WTC11 (cell line): Measurements from ENCODE around the gene HNRNPUL2. TPM values are rescaled to one million over a fixed set of nuclear protein-coding genes. Genes with fewer than 3 reads are reported as not detected.

ENCODE experiments used
- ATAC-seq: fragments of 200-7000 bp; cut with Tn5 transposase; 2 replicates; pipeline ENCODE4 v1.10.0; 2021; ENCODE audit warnings: mild to moderate bottlenecking, moderate library complexity
- CTCF ChIA-PET: fragments of 300-600 bp; sonication (Branson Sonifier 250); formaldehyde crosslinking; loops from one replicate; lab custom pipeline; 2021; ENCODE audit warnings: antibody characterized with exemption; lab: Charles Lee
- POLR2A ChIA-PET: fragments of 350-600 bp; sonication (Branson Sonifier 250); formaldehyde crosslinking; loops from one replicate; lab custom pipeline; 2021; ENCODE audit warnings: antibody characterized with exemption; lab: Charles Lee
- DNase-seq: peaks from one replicate; pipeline ENCODE4 v3.0.0; 2021; ENCODE audit warnings: low spot score
- H3K27ac Mint-ChIP-seq: 2 replicates; pipeline ENCODE4 v1.8.0; 2021; ENCODE audit warnings: mixed read lengths
- H3K27me3 Mint-ChIP-seq: 2 replicates; pipeline ENCODE4 v1.8.0; 2021; ENCODE audit warnings: low read depth, mild to moderate bottlenecking, moderate library complexity, mixed read lengths
- H3K36me3 Mint-ChIP-seq: 2 replicates; pipeline ENCODE4 v1.8.0; 2021; ENCODE audit warnings: mixed read lengths
- H3K4me1 Mint-ChIP-seq: 2 replicates; pipeline ENCODE4 v1.8.0; 2022; ENCODE audit warnings: mixed read lengths
- H3K4me3 Mint-ChIP-seq: 2 replicates; pipeline ENCODE4 v1.8.0; 2021; ENCODE audit warnings: mild to moderate bottlenecking, moderate library complexity, mixed read lengths
- H3K9me3 Mint-ChIP-seq: 2 replicates; pipeline ENCODE4 v1.8.0; 2021; ENCODE audit warnings: mixed read lengths
- CTCF ChIP-seq: fragments of 200-600 bp; IDR thresholded peaks from 2 replicates; pipeline ENCODE4 v1.8.0; 2022; ENCODE audit warnings: antibody characterized with exemption
- EMX1 ChIP-seq: fragments of 250-450 bp; sonication (Bioruptor Pico); IDR thresholded peaks from 2 replicates; pipeline ENCODE4 v1.8.0; 2021; ENCODE audit warnings: mild to moderate bottlenecking
- FOXP1 ChIP-seq: sonication (generic); formaldehyde crosslinking; IDR thresholded peaks from 2 replicates; pipeline ENCODE4 v1.8.0; 2022; ENCODE audit warnings: missing genetic modification reagents, mild to moderate bottlenecking, moderate library complexity, borderline replicate concordance
- JAZF1 ChIP-seq: fragments of 250-450 bp; sonication (Bioruptor Pico); IDR thresholded peaks from 2 replicates; pipeline ENCODE4 v1.9.0; 2021; ENCODE audit warnings: moderate library complexity, mild to moderate bottlenecking, inconsistent platforms
- NFATC4 ChIP-seq: fragments of 250-450 bp; sonication (Bioruptor Pico); IDR thresholded peaks from 2 replicates; pipeline ENCODE4 v1.9.0; 2021; ENCODE audit warnings: mild to moderate bottlenecking
- NR3C1 ChIP-seq: sonication (generic); formaldehyde crosslinking; conservative IDR thresholded peaks from 2 replicates; pipeline ENCODE4 v1.8.1; 2023; ENCODE audit warnings: low read depth, mild to moderate bottlenecking, missing genetic modification reagents
- RELA ChIP-seq: sonication (generic); formaldehyde crosslinking; IDR thresholded peaks from 2 replicates; pipeline ENCODE4 v1.8.1; 2022; ENCODE audit warnings: missing genetic modification reagents, mild to moderate bottlenecking, borderline replicate concordance
- TCF7 ChIP-seq: sonication (generic); formaldehyde crosslinking; IDR thresholded peaks from 2 replicates; pipeline ENCODE4 v1.8.0; 2022; ENCODE audit warnings: mild to moderate bottlenecking, low read depth, missing genetic modification reagents, moderate library complexity
- USF1 ChIP-seq: sonication (generic); formaldehyde crosslinking; IDR thresholded peaks from 2 replicates; pipeline ENCODE4 v1.8.0; 2022; ENCODE audit warnings: mild to moderate bottlenecking, missing genetic modification reagents
- ZBTB21 ChIP-seq: sonication (generic); formaldehyde crosslinking; IDR thresholded peaks from 2 replicates; pipeline ENCODE4 v1.8.1; 2023; ENCODE audit warnings: mild to moderate bottlenecking, missing genetic modification reagents, borderline replicate concordance
- ZMAT4 ChIP-seq: fragments of 250-450 bp; sonication (Bioruptor Pico); IDR thresholded peaks from 2 replicates; pipeline ENCODE4 v1.9.0; 2021; ENCODE audit warnings: mild to moderate bottlenecking
- ZNF138 ChIP-seq: sonication (generic); formaldehyde crosslinking; conservative IDR thresholded peaks from 2 replicates; pipeline ENCODE4 v1.8.1; 2022; ENCODE audit warnings: mild to moderate bottlenecking, moderate library complexity, missing genetic modification reagents
- ZNF423 ChIP-seq: fragments of 250-450 bp; sonication (Bioruptor Pico); IDR thresholded peaks from 2 replicates; pipeline ENCODE4 v2.1.2; 2022; ENCODE audit warnings: mild to moderate bottlenecking, moderate library complexity
- ZNF532 ChIP-seq: fragments of 250-450 bp; sonication (Bioruptor Pico); IDR thresholded peaks from 2 replicates; pipeline ENCODE4 v1.9.0; 2021; ENCODE audit warnings: mild to moderate bottlenecking, borderline replicate concordance
- total RNA-seq: library from RNA; stranded (reverse); gene quantifications from 3 replicates; pipeline ENCODE4 v1.2.3, GENCODE V29; 2021
- TF ChIP-seq, protein P1 (sequence below): fragments of 250-450 bp; sonication (Bioruptor Pico); IDR thresholded peaks from 2 replicates; pipeline ENCODE4 v1.9.0; 2021; ENCODE audit warnings: mild to moderate bottlenecking
- TF ChIP-seq, protein P2 (sequence below): sonication (generic); formaldehyde crosslinking; IDR thresholded peaks from 2 replicates; pipeline ENCODE4 v1.8.1; 2023; ENCODE audit warnings: mild to moderate bottlenecking, missing genetic modification reagents
- TF ChIP-seq, protein P3 (sequence below): sonication (generic); formaldehyde crosslinking; IDR thresholded peaks from 2 replicates; pipeline ENCODE4 v1.8.0; 2022; ENCODE audit warnings: missing genetic modification reagents

Gene HNRNPUL2
- total RNA-seq, 1 experiment from 2014 or later: 42.1 TPM

- POLR2A ChIA-PET: interaction anchor here (0.5 to 3.5 kb wide), 5 partner anchors 8 to 83 kb away, joined by 3 to 35 read pairs (median 9); partner anchors contain the start of genes BSCL2, C11orf98, CSKMT and GNG3
- CTCF ChIA-PET: interaction anchor here (0.5 kb wide), 1 partner anchor 22 kb away, joined by 3 read pairs; no protein-coding TSS in a partner anchor
- peaks cover 30% of the 10 kb centered on the region for H3K4me1 Mint-ChIP-seq
- H3K4me3 Mint-ChIP-seq: peak overlapping the region; percentile 98
- no peaks in the 10 kb centered on the region for H3K9me3 Mint-ChIP-seq
- H3K27me3 Mint-ChIP-seq: no peaks in the 10 kb centered on the region
- TF ChIP-seq ZMAT4 (CRISPR knock-in tag) (no peak), NFATC4 (CRISPR knock-in tag) (no peak), RELA (no peak), ZNF532 (CRISPR knock-in tag) (no peak), ZNF423 (CRISPR knock-in tag) (no peak)
- TF ChIP-seq, all 79 proteins: peak for 0
- Mint-ChIP-seq H3K36me3 (peaks cover 38% of the 10 kb centered on the region), H3K27ac (peak overlapping the region; percentile 54; the same call in 1 of the 2 replicates)
- ATAC-seq: no peak
- no peak for DNase-seq
Measured at GRCh38 chr11:62673196-62673525, 54.1 kb downstream of the HNRNPUL2 start.

GRCh38 chr11:62671608-62672389 lies 55.5 kb downstream of the HNRNPUL2 start, which contains the start of the genes LBHD1 and UQCC3:
TSS of gene LBHD1 (minus strand) at chr11:62672267. CDS start at chr11:62670031, 2,236 bp downstream.
TSS of gene UQCC3 (plus strand) at chr11:62671673. CDS start at chr11:62671746, 73 bp downstream.
- Mint-ChIP-seq H3K9me3 (no peaks in the 10 kb centered on the region), H3K4me1 (peaks cover 24% of the 10 kb centered on the region), H3K27ac (peak within 1 kb of the TSS; percentile 98), H3K36me3 (peaks cover 33% of the 10 kb centered on the region), H3K4me3 (peak within 1 kb of the TSS; percentile 98), H3K27me3 (no peaks in the 10 kb centered on the region)
- ATAC-seq (peak; percentile 69), DNase-seq (peak; percentile 87)
- ChIA-PET CTCF (interaction anchor here (0.5 to 1.9 kb wide), 21 partner anchors 8 to 277 kb away, joined by 3 to 13 read pairs (median 4); partner anchors contain the start of genes BSCL2, EML3, GNG3 and HNRNPUL2), POLR2A (interaction anchor here (0.5 to 2.8 kb wide), 23 partner anchors 11 to 279 kb away, joined by 3 to 35 read pairs (median 4); partner anchors contain the start of genes B3GAT3, BSCL2, GANAB and GNG3)
- TF ChIP-seq, protein P1, sequence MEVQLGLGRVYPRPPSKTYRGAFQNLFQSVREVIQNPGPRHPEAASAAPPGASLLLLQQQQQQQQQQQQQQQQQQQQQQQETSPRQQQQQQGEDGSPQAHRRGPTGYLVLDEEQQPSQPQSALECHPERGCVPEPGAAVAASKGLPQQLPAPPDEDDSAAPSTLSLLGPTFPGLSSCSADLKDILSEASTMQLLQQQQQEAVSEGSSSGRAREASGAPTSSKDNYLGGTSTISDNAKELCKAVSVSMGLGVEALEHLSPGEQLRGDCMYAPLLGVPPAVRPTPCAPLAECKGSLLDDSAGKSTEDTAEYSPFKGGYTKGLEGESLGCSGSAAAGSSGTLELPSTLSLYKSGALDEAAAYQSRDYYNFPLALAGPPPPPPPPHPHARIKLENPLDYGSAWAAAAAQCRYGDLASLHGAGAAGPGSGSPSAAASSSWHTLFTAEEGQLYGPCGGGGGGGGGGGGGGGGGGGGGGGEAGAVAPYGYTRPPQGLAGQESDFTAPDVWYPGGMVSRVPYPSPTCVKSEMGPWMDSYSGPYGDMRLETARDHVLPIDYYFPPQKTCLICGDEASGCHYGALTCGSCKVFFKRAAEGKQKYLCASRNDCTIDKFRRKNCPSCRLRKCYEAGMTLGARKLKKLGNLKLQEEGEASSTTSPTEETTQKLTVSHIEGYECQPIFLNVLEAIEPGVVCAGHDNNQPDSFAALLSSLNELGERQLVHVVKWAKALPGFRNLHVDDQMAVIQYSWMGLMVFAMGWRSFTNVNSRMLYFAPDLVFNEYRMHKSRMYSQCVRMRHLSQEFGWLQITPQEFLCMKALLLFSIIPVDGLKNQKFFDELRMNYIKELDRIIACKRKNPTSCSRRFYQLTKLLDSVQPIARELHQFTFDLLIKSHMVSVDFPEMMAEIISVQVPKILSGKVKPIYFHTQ (CRISPR knock-in tag): no peak
- no peak for TF ChIP-seq EMX1 (CRISPR knock-in tag)
- TF ChIP-seq, protein P2, sequence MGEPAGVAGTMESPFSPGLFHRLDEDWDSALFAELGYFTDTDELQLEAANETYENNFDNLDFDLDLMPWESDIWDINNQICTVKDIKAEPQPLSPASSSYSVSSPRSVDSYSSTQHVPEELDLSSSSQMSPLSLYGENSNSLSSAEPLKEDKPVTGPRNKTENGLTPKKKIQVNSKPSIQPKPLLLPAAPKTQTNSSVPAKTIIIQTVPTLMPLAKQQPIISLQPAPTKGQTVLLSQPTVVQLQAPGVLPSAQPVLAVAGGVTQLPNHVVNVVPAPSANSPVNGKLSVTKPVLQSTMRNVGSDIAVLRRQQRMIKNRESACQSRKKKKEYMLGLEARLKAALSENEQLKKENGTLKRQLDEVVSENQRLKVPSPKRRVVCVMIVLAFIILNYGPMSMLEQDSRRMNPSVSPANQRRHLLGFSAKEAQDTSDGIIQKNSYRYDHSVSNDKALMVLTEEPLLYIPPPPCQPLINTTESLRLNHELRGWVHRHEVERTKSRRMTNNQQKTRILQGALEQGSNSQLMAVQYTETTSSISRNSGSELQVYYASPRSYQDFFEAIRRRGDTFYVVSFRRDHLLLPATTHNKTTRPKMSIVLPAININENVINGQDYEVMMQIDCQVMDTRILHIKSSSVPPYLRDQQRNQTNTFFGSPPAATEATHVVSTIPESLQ (CRISPR knock-in tag): no peak
- TF ChIP-seq TCF7 (CRISPR knock-in tag): no peak
- TF ChIP-seq CTCF: no peak
- TF ChIP-seq USF1 (CRISPR knock-in tag): peak; percentile 3
- TF ChIP-seq NR3C1: no peak
- no peak for TF ChIP-seq ZNF138 (CRISPR knock-in tag)
- peak; percentile 96 for TF ChIP-seq FOXP1 (CRISPR knock-in tag)
- no peak for TF ChIP-seq JAZF1 (CRISPR knock-in tag)
- peak; percentile 68; the same call in 1 of the 2 replicates for TF ChIP-seq ZBTB21 (CRISPR knock-in tag)
- TF ChIP-seq, protein P3, sequence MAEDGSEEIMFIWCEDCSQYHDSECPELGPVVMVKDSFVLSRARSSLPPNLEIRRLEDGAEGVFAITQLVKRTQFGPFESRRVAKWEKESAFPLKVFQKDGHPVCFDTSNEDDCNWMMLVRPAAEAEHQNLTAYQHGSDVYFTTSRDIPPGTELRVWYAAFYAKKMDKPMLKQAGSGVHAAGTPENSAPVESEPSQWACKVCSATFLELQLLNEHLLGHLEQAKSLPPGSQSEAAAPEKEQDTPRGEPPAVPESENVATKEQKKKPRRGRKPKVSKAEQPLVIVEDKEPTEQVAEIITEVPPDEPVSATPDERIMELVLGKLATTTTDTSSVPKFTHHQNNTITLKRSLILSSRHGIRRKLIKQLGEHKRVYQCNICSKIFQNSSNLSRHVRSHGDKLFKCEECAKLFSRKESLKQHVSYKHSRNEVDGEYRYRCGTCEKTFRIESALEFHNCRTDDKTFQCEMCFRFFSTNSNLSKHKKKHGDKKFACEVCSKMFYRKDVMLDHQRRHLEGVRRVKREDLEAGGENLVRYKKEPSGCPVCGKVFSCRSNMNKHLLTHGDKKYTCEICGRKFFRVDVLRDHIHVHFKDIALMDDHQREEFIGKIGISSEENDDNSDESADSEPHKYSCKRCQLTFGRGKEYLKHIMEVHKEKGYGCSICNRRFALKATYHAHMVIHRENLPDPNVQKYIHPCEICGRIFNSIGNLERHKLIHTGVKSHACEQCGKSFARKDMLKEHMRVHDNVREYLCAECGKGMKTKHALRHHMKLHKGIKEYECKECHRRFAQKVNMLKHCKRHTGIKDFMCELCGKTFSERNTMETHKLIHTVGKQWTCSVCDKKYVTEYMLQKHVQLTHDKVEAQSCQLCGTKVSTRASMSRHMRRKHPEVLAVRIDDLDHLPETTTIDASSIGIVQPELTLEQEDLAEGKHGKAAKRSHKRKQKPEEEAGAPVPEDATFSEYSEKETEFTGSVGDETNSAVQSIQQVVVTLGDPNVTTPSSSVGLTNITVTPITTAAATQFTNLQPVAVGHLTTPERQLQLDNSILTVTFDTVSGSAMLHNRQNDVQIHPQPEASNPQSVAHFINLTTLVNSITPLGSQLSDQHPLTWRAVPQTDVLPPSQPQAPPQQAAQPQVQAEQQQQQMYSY: 0 out of 2 replicates have a peak, but pooled peaks have one; percentile 34
